Renal cortical epithelial cell (primary cell): ENCODE results near the gene PFDN4. TPM values are rescaled to one million over a fixed set of nuclear protein-coding genes. Genes with fewer than 3 reads are reported as not detected.
"Not testable (repeated sequence)": the region's sequence is repeated elsewhere in the genome, so short reads cannot be mapped to it uniquely, and the experiment has no call there.

Experiments used
- DNase-seq: peaks from one replicate; pipeline ENCODE4 v3.0.0-alpha.2; 2011; ENCODE audit warnings: low read depth
- total RNA-seq: library from RNA; depleted of rRNA; stranded (reverse); fragments of >200 nt; gene quantifications from 2 replicates; pipeline ENCODE4 v1.2.3, GENCODE V29; 2014

PFDN4 gene
- total RNA-seq, 1 donor from 2014 or later, result 82.6 TPM

- peak; percentile 50 for DNase-seq
Observed at GRCh38 chr20:54223751-54224150, 15.9 kb downstream of the PFDN4 start.

- not testable (repeated sequence) for DNase-seq
Observed at GRCh38 chr20:54224642-54225041, 16.8 kb downstream of the PFDN4 start.

- DNase-seq, result no peak
Observed at GRCh38 chr20:54227241-54227640, 19.4 kb downstream of the PFDN4 start.

- no peak for DNase-seq
Observed at GRCh38 chr20:54227751-54228150, 19.9 kb downstream of the PFDN4 start.

GRCh38 chr20:54228841-54229240, 21.0 kb downstream of the PFDN4 start:
- peak; percentile 32 for DNase-seq

GRCh38 chr20:54229566-54230160, 21.8 kb downstream of the PFDN4 start:
- DNase-seq, result no peak

GRCh38 chr20:54231036-54231435, 23.1 kb downstream of the PFDN4 start:
- DNase-seq, result no peak

GRCh38 chr20:54234991-54235390, 27.1 kb downstream of the PFDN4 start:
- peak; percentile 31 for DNase-seq

GRCh38 chr20:54237116-54237943, 29.4 kb downstream of the PFDN4 start:
- no peak for DNase-seq

- DNase-seq, result no peak
Observed at GRCh38 chr20:54244113-54244512, 36.2 kb downstream of the PFDN4 start.

- DNase-seq, result not testable (repeated sequence)
Observed at GRCh38 chr20:54248705-54249104, 40.8 kb downstream of the PFDN4 start.

GRCh38 chr20:54250691-54251090, 42.8 kb downstream of the PFDN4 start:
- no peak for DNase-seq

GRCh38 chr20:54251096-54251495, 43.2 kb downstream of the PFDN4 start:
- no peak for DNase-seq

GRCh38 chr20:54254596-54254995, 46.7 kb downstream of the PFDN4 start:
- DNase-seq, result no peak

GRCh38 chr20:54255157-54255556, 47.3 kb downstream of the PFDN4 start:
- DNase-seq, result no peak

- DNase-seq, result no peak
Observed at GRCh38 chr20:54256202-54256601, 48.3 kb downstream of the PFDN4 start.

GRCh38 chr20:54257071-54257816, 49.4 kb downstream of the PFDN4 start:
- DNase-seq, result peak; percentile 97

- DNase-seq, result no peak
Observed at GRCh38 chr20:54260116-54260515, 52.2 kb downstream of the PFDN4 start.

- no peak for DNase-seq
Observed at GRCh38 chr20:54262671-54263070, 54.8 kb downstream of the PFDN4 start.

- DNase-seq, result no peak
Observed at GRCh38 chr20:54263116-54263690, 55.3 kb downstream of the PFDN4 start.

GRCh38 chr20:54265791-54266190, 57.9 kb downstream of the PFDN4 start:
- DNase-seq, result not testable (repeated sequence)

- DNase-seq, result no peak
Observed at GRCh38 chr20:54266844-54267243, 59.0 kb downstream of the PFDN4 start.
